Transverse colon (tissue), 4 donors: ENCODE data around the gene ZGRF1. TPM values are rescaled to one million over a fixed set of nuclear protein-coding genes. Genes with fewer than 3 reads are reported as not detected.
A peak's percentile ranks its signal among the peaks of the same experiment; 100 is the strongest.

Experiments used
- DNase-seq: peaks from one replicate; pipeline ENCODE4 v3.0.0-alpha.2; 2019
- H3K27ac ChIP-seq, 4 donors: fragments of 200-600 bp; sonication (generic); 2 replicates each; pipeline ENCODE4 v1.5.1; 2016 to 2018; ENCODE audit warnings: inconsistent platforms in 4 of 4
- H3K27me3 ChIP-seq: fragments of 200-600 bp; sonication (generic); 2 replicates; pipeline ENCODE4 v1.5.1; 2017; ENCODE audit warnings: inconsistent platforms
- H3K36me3 ChIP-seq, 4 donors: fragments of 200-600 bp; sonication (generic); 2 replicates each; pipeline ENCODE4 v1.5.1; 2017 to 2019; ENCODE audit warnings: inconsistent platforms in 4 of 4
- H3K4me1 ChIP-seq, 4 donors: fragments of 200-600 bp; sonication (generic); 2 replicates each; pipeline ENCODE4 v1.5.1; 2017 to 2020; ENCODE audit warnings: inconsistent platforms in 4 of 4
- H3K4me3 ChIP-seq, 4 donors: fragments of 200-600 bp; sonication (generic); 1 replicate in 1 of 4; 2 replicates in 3 of 4; pipeline versions ENCODE4 v1.5.1 to v1.6.1; 2017 to 2019; ENCODE audit warnings: inconsistent platforms in 4 of 4
- H3K9me3 ChIP-seq, 2 donors: fragments of 200-600 bp; sonication (generic); 2 replicates each; pipeline ENCODE4 v1.5.1; 2017 to 2019; ENCODE audit warnings: inconsistent platforms in 2 of 2
- CTCF ChIP-seq, 5 experiments: fragments of 200-600 bp in 3 of 5; fragments of 450-650 bp in 2 of 5; sonication (generic) in 3 of 5; IDR thresholded peaks; 1 replicate in 2 of 5; 2 replicates in 3 of 5; pipeline ENCODE4 v1.5.1; 2016 to 2017; ENCODE audit warnings: antibody characterized with exemption in 5 of 5, inconsistent platforms in 3 of 5, mild to moderate bottlenecking in 2 of 5, moderate library complexity in 1 of 5
- EP300 ChIP-seq: sonication (generic); formaldehyde crosslinking; IDR thresholded peaks from one replicate; pipeline ENCODE4 v1.6.1; 2017; ENCODE audit warnings: antibody characterized with exemption, low read depth
- POLR2A ChIP-seq: fragments of 450-650 bp; IDR thresholded peaks from one replicate; pipeline ENCODE4 v1.6.1; 2016; ENCODE audit warnings: antibody characterized with exemption, mild to moderate bottlenecking, moderate library complexity
- POLR2AphosphoS5 ChIP-seq, 3 donors: sonication (generic); formaldehyde crosslinking; IDR thresholded peaks; one replicate each; pipeline ENCODE4 v1.6.1; 2016; ENCODE audit warnings: antibody characterized with exemption in 3 of 3
- WGBS, 2 donors: methylation state at CpG; one replicate each; pipeline ENCODE4 v1.1.5; 2018; ENCODE audit warnings: low coverage in 1 of 2; 5-methylcytosine and 5-hydroxymethylcytosine counted together
- in situ Hi-C, 4 donors: fragments of 200-750 bp; cut with MboI; loops; one replicate each; pipeline versions ENCODE4 v1.15.0 to v1.15.1; 2017; ENCODE audit warnings: low sequenced_read_pairs in 3 of 4, low pct_ligation_motif_present in 1 of 4, low pct_unique_long_range_greater_than_20kb in 1 of 4
- intact Hi-C: fragments of 100-400 bp; cut with DNase I; formaldehyde crosslinking; loops from one replicate; pipeline ENCODE4 v1.15.1; 2023; ENCODE audit warnings: low total_unique reads
- total RNA-seq, 4 donors: library from RNA; depleted of rRNA; stranded (reverse); fragments of >200 nt; gene quantifications; one replicate each; pipeline ENCODE4 v1.1.0, GENCODE V29; 2016

ZGRF1 gene
- total RNA-seq, 4 donors from 2014 or later, result 0.75 to 7.3 (median 3.7) TPM

GRCh38 chr4:112516471-112517066 is 120.1 kb downstream of the ZGRF1 start:
- TF ChIP-seq CTCF (IDR thresholded peaks at IDR 0.05) (no peak), POLR2AphosphoS5 (IDR thresholded peaks at IDR 0.05) (no peak), EP300 (no peak), POLR2A (no peak)
- in situ Hi-C loops (no loop called here), intact Hi-C loops (no loop called here)
- Histone ChIP-seq H3K4me1 (peaks cover 10 to 42% (median 36%) of the 10 kb centered on the region in 4 donors), H3K36me3 (no peaks in the 10 kb centered on the region), H3K27me3 (peaks cover 100% of the 10 kb centered on the region), H3K4me3 (peak overlapping the region in 3 of 4 donors; percentile 11 to 54 (median 38)), H3K27ac (no peak overlapping the region), H3K9me3 (no peaks in the 10 kb centered on the region)
- DNase-seq, result no peak
- 2 to 3% methylated on average over 7 to 27 of the region's 55 CpGs for WGBS, 2 donors

- H3K27ac ChIP-seq, result no peak within 1 kb of the TSS
- H3K27me3 ChIP-seq, result peaks cover 100% of the 10 kb centered on the region
- intact Hi-C loops, result no loop called here
- H3K36me3 ChIP-seq, result no peaks in the 10 kb centered on the region
- in situ Hi-C loops, result no loop called here
- peaks cover 10 to 44% (median 38%) of the 10 kb centered on the region in 4 donors for H3K4me1 ChIP-seq
- no peak for TF ChIP-seq CTCF (IDR thresholded peaks at IDR 0.05)
- no peak for TF ChIP-seq POLR2A
- no peak for TF ChIP-seq POLR2AphosphoS5 (IDR thresholded peaks at IDR 0.05)
- 0 to 1% methylated on average over 1 to 10 of the region's 15 CpGs for WGBS, 2 donors
- peak within 1 kb of the TSS; percentile 27 to 54 (median 38) for H3K4me3 ChIP-seq
- DNase-seq, result no peak
- H3K9me3 ChIP-seq, result no peaks in the 10 kb centered on the region
Measured at GRCh38 chr4:112516066-112516470, 120.6 kb downstream of the ZGRF1 start, which contains the start of gene NEUROG2. NEUROG2 (minus strand) TSS chr4:112516180; CDS start chr4:112515475, 705 bp downstream.

DNA sequence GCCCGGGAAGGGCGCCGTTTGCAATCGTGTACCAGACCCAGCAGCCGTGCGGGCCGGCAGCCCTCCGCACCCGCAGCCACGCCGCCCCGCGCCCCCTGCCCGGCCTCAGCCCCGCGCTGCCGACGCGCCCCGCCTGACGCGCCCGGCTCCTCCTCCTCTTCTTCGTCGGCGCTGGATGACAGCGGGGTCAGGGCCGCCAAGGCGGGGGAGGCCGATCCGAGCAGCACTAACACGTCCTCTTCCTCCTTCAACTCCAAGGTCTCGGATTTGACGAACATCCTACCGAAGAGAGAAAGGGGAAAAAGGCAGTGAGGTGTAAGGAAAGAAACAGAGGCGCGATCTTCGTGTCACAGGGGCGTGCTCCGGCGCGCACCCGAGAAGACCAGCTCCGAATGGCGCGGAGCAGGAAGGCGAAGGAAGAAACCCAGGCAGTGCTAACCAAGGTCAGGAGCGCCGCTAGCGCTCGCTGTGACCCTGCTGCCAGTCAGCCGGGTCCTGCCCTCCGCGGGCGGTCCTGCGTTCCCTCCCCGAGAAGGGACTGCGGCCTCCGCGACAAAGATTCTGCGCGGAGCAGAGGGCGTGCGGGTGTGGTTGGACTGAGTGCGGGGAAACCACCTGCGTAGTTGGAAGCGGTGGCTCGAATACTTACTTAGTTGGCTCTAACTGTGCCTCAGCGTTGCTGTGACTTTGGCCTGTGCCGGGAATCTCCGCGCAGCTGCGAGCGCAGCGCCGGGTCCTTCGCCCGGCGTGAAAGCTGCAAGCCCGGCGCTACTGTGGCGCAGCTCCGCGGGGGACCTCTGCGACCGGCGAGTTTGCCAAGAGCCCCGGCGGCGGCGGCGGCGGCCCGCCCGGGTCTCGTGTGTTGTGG is 121.3 kb downstream of the ZGRF1 start:
- intact Hi-C loops, result no loop called here
- no peaks in the 10 kb centered on the region for H3K36me3 ChIP-seq
- in situ Hi-C loops, result no loop called here
- peaks cover 100% of the 10 kb centered on the region for H3K27me3 ChIP-seq
- TF ChIP-seq EP300 (no peak), POLR2A (no peak), POLR2AphosphoS5 (IDR thresholded peaks at IDR 0.05) (no peak), CTCF (IDR thresholded peaks at IDR 0.05) (no peak)
- DNase-seq, result no peak
- no peak overlapping the region for H3K27ac ChIP-seq
- H3K4me1 ChIP-seq, result peaks cover 15 to 44% (median 40%) of the 10 kb centered on the region in 4 donors
- WGBS, 2 donors, result 1% methylated on average over 87 of the region's 96 CpGs; no CpG with 5 or more reads in 1 of the 2 donors
- H3K4me3 ChIP-seq, result peak overlapping the region; percentile 27 to 54 (median 38)
- H3K9me3 ChIP-seq, result no peaks in the 10 kb centered on the region

DNA sequence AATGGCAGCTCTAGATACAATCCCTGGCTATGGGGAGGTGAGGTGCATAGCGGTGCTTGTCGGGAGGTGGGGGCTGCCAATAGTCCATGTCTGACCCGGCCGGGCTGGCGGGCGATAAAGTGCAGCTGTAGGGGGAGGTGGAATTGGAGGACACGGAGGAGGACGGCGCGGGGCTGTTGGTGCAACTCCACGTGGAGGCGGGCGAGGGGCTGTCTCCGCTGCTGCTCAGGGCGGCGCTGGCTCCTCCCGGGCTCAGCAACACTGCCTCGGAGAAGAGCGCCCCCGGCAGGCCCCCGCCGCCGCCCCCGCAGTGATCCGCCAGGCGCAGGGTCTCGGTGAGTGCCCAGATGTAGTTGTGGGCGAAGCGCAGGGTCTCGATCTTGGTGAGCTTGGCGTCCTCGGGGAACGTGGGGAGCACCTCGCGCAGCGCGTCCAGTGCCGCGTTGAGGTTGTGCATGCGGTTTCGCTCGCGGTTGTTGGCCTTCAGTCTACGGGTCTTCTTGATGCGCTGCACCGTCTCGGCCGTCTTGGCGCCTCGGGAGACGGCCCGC is 122.0 kb downstream of the ZGRF1 start:
- WGBS, 2 donors, result 6 to 8% methylated on average over 2 to 33 of the region's 52 CpGs
- Histone ChIP-seq H3K27ac (no peak overlapping the region), H3K9me3 (no peaks in the 10 kb centered on the region), H3K4me3 (peak overlapping the region in 3 of 4 donors; percentile 38 to 54 (median 38)), H3K36me3 (no peaks in the 10 kb centered on the region), H3K4me1 (peaks cover 17 to 50% (median 46%) of the 10 kb centered on the region in 4 donors), H3K27me3 (peaks cover 100% of the 10 kb centered on the region)
- no peak for DNase-seq
- intact Hi-C loops (no loop called here), in situ Hi-C loops (no loop called here)
- TF ChIP-seq EP300 (no peak), CTCF (IDR thresholded peaks at IDR 0.05) (no peak), POLR2A (no peak), POLR2AphosphoS5 (IDR thresholded peaks at IDR 0.05) (no peak)
